ENCODE results near the gene HAUS7.
A peak's percentile ranks its signal among the peaks of the same experiment; 100 is the strongest.

HAUS7 gene

DNA sequence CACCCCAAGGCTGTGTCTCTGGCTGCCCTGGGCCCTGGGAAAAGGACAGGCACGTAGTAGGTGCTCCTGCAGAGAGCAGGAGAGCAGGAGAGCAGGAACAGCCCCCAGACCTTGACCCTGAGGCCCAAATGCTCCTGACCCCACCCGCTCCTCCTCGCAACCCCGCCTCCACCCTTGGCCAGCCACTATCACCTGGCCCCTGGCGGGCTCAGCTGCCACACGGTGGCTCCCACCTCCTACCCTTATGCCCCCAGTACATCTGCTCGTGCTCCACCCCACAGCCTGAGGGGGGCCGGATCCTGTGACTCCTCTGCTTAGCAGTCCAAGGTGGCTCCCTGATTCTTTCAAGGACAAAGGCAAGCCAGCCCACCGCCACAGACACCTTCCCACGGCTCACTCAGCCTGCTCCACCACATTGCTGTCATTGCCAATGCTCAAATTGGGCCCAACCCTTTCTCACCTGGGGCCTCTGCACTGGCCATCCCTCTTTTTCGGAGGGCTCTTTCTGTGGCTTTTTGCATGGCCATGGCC, 5.4 kb upstream of the HAUS7 start:
- DNase-seq, result no peak

DNA sequence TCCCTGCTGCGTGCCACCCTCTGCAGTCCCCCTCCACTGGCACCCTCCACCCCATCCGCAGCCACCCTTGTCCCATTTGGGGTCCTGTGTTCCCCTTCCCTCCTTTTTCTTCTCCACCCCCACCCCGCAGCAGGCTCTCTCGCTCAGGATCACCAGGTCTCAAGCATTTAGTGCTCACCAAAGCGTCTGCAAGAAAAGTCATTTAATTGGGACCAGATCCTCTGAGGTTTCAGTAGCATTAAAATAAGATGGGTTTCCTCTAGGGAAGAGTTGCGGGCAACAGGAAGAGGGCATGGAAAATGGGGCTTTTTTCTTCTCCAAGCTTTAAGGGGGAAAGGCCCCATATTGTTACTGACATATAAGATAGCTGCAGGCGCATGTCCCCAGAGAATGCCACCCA, 4.9 kb upstream of the HAUS7 start:
- DNase-seq, result no peak

DNA sequence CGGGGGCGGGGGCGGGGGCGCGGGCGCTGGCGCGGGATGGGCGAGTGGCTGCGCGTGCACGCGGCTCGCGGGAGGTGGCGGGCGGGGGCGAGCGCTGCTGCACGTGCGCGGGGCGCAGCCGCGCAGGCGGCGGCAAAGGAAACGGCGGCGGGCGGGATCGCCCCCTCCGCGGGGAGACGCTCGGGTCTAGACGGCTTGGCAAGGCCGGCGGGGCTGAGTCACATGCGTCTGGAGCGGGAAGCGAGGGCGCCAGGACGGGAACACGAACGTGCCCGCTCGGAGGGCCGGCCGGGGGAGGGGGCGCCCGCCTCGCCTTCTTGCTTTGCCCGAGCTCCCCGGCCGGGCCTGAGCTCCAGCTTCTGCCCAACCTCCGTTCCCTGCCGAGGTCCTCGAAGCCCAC, 4.3 kb upstream of the HAUS7 start:
- peak; percentile 85 for DNase-seq

- DNase-seq, result no peak
Observed at GRCh38 chrX:153474266-153474665, 3.9 kb upstream of the HAUS7 start.

GRCh38 chrX:153473126-153473525, 2.8 kb upstream of the HAUS7 start:
- no peak for DNase-seq

GRCh38 chrX:153471663-153472280, 1.4 kb upstream of the HAUS7 start:
- DNase-seq, result no peak

DNA sequence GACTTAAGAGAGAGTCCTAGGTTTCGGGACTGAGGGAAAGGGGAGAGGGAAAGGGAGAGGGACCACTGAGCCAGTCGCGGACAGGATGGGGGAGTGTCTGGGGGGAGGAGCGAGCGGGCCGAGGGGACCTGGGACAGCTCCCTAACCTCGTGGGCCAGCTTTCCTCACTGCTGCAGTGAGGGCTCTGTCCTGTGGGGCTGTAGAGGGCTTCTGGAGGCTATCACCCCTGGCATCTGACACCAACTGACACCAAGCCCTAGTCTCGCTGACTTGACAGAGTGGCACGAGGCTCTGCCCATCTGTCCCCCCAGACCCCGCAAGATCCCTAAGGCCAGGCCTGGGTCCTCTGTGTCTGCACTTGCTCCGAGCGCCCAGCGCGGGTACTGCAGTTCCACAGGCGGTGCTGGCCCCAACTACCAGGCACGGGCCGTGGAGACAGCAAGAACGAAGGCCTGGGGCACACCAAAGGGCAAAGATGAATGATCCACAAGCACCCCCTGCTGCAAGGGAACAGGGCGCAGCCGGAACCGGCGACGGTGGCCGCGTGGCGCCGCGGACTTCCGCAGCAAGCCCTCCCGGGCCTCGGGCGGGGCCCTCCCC, 465 bp downstream of the HAUS7 start:
- no peak for DNase-seq

- no peak for DNase-seq
Observed at GRCh38 chrX:153468008-153468580, 2.3 kb downstream of the HAUS7 start.

- DNase-seq, result no peak
Observed at GRCh38 chrX:153465691-153466380, 4.5 kb downstream of the HAUS7 start.

- no peak for DNase-seq
Observed at GRCh38 chrX:153464116-153464515, 6.3 kb downstream of the HAUS7 start.

DNA sequence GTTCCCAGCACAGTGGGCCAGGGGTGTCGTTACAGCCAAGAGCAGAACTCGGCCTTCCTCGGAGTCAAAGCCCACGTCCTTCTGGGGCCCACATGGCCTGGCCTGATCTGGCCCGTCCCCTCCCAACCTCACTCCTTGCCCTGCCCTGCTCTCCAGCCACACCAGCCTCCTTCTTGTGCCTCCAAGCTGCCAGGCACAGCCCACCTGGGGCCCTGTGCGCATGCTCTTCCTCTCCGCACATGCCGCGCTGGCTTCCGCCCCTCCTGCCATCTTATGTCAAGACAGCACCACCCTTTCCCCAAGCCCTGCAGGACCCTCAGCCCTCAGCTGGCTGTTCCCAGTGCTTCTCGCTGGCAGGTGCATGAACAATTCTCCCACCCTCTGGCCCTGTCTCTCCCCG, 6.8 kb downstream of the HAUS7 start:
- no peak for DNase-seq

- no peak for DNase-seq
Observed at GRCh38 chrX:153463031-153463430, 7.3 kb downstream of the HAUS7 start.

- no peak for DNase-seq
Observed at GRCh38 chrX:153462291-153462690, 8.1 kb downstream of the HAUS7 start.

DNA sequence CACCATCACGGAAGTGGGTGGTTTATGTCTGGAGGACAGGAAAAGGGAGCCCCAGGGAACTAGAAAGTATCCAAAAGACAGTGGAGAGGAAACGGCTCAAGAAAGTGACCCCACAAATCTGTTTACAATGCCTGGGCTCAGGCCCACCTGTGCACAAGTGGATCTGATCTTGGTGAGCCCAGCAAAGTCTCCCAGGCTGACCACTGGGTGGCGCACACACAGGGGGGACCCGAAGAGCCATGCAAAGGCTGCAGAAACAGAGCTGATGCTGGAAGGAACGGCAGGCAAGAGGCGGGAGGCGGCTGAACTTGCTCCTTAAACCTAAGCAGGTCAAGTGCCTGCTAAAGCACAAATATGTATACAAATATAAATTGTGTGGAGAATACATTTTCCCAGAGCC, 9.6 kb downstream of the HAUS7 start:
- DNase-seq, result peak; percentile 62

- DNase-seq, result no peak
Observed at GRCh38 chrX:153459986-153460385, 10.4 kb downstream of the HAUS7 start.

- no peak for DNase-seq
Observed at GRCh38 chrX:153458476-153458875, 11.9 kb downstream of the HAUS7 start.

GRCh38 chrX:153457827-153458466, 12.4 kb downstream of the HAUS7 start:
- no peak for DNase-seq

DNA sequence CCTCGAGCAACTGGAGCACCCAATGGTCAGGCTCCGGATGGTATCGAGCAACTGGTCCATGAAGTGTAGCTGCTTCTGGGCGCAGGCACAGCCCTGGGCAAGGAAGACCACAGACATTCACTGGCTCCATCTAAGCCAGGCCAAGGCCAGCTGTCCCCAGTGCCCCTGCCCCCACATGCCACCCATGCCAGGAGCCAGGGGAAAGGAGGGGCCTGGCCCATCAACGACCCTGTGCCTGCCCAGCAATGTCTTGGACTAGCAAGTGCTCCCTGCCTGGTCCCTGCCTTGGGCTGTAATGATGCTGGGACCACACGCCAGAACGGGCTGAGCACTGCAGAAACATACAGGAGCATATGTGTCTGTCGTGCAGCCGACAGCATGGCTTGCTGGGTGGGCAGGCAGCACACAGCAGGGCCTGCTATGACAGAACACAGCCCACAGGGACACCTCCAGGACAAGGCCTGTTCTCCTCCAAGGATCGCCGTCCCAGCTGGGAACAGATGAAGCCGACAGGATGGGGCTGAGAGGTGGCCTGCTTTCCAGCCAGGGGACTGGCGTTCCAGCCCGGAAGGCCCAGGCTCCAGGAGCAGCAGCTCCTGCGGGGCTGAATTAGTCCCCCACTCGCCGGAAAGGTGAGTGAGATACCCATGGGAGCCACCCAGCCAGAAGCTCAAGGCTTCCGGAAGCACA, 13.1 kb downstream of the HAUS7 start:
- DNase-seq, result no peak

- no peak for DNase-seq
Observed at GRCh38 chrX:153456704-153457103, 13.7 kb downstream of the HAUS7 start.

DNA sequence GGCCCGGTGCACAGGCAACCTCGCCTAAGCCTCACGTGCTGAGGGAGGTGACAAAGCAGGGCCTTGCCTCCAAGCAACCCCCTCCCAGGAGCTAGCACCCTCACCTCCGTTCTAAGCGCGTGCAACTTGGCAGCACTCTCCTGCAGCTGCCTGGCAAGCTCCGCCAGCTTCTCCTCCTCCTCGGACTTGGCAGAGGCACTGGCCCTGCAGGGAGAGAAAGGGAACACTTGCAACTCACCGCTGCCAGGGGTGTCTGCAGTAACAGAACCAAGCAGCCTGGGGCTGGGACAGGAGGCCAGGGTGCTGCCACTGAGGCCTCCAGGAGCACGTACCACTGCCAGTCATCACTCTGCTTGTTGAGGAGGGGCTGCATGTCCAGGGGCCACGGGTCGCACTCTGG, 14.2 kb downstream of the HAUS7 start:
- DNase-seq, result no peak

GRCh38 chrX:153455571-153455970, 14.8 kb downstream of the HAUS7 start:
- no peak for DNase-seq

DNA sequence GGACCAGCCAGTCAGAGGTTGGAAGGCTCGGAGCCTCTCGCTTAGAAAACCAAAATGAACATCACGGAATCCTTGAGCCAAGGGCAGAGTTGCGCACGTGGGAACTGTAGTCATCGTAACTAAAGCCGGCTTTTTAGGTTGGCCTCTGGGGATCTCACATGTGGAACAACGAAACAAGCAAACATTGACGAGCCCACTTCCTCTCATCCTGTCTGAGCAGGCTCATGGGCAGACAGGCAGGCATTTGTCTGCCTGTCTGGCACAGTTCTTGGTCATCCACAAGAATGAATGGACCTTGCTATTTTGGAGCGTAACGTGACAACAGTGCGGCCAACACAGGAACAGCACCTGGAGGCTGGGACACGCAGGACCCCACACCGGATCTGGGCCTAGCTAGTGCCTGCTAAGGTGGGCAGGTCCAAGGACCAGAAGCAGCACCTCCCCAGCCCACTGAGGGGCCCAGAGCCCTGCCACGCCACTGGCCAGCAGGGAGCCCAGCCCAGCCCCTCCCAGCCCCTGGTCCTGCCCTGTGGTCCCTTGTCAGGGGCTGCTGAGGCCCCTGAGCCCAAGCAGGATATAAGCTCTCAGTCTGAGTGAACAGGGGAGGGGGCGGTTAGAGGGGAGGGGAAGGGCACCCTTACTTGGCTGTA, 15.3 kb downstream of the HAUS7 start:
- no peak for DNase-seq

All from right hindlimb (tissue), 1 donor.